ENCODE results near the gene ENTHD1.

DNA sequence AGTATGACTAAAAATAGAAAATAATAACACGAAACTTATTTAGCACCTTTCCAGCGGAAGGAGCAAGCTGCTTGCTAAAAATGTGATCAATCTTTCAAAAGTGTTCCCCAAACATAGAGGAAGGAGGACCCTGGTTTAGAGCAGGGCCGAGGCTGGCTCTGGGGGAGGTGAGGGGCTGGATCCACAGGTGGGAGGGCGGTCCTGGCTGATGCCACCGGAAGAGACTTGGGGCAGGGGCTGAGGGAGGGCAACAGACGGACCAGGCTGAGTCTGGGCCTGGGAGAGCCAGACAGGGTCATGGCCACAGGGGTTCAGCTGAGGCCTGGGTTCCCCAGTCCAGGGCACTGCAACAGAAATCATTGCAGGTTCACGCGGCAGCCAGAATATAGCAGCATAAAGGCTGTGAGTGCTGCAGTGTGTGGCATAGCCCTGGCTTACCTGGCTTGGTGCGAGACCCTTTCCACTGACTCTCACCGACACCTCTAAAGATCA lies 179.7 kb downstream of the ENTHD1 start:
- TF ChIP-seq CTCF (IDR thresholded peaks at IDR 0.05) (no peak), POLR2AphosphoS5 (IDR thresholded peaks at IDR 0.05) (no peak), POLR2A (IDR thresholded peaks at IDR 0.05) (no peak)

Measured in breast epithelium (tissue), 3 donors.